ENCODE data around the gene CTNNBL1. TPM values are rescaled to one million over a fixed set of nuclear protein-coding genes. Genes with fewer than 3 reads are reported as not detected.

Gene CTNNBL1
- total RNA-seq, 4 donors from 2014 or later, result 35.9 to 53.1 (median 39.2) TPM

- TF ChIP-seq CTCF (IDR thresholded peaks at IDR 0.05; ENCODE audit: low read depth), result no peak
Observed at GRCh38 chr20:37920679-37921322, 227.0 kb downstream of the CTNNBL1 start.

- no peak for TF ChIP-seq CTCF (IDR thresholded peaks at IDR 0.05; ENCODE audit: low read depth)
Observed at GRCh38 chr20:37921341-37921929, 227.6 kb downstream of the CTNNBL1 start.

Other genes starting within 250 kb of the CTNNBL1 start
- 10 to 100 TPM; 11.0 to 44.3 (median 18.2) TPM for gene NNAT, start 172.8 kb upstream of the CTNNBL1 start, total RNA-seq
- 100 to 1,000 TPM in 3 of 4 donors, 10 to 100 TPM in 1; 63.9 to 152 (median 107) TPM for gene BLCAP, start 166.2 kb upstream of the CTNNBL1 start, total RNA-seq
- 1 to 10 TPM in 2 of 4 donors, not detected in 2; 1.1 to 1.9 TPM for gene VSTM2L, start 209.1 kb downstream of the CTNNBL1 start, total RNA-seq

Measured in subcutaneous adipose tissue (tissue), 4 donors.